Stimulated activated CD8-positive, alpha-beta memory T cell treated with anti-CD3 and anti-CD28 coated beads, Interleukin-15, amount 100 ng/mL, for 24 hours (primary cell): ENCODE measurements around the gene RNF144B.

Source experiments
- DNase-seq: peaks from one replicate; pipeline ENCODE4 v3.0.0-alpha.2; 2020; ENCODE audit warnings: low read depth

The RNF144B gene

GRCh38 chr6:18513253-18513798, 126.2 kb downstream of the RNF144B start:
- DNase-seq = no peak

- no peak for DNase-seq
Observed at GRCh38 chr6:18514180-18514579, 127.0 kb downstream of the RNF144B start.

GRCh38 chr6:18515767-18516166, 128.6 kb downstream of the RNF144B start:
- no peak for DNase-seq
